Mucosa of descending colon (tissue), 3 donors: ENCODE results near the gene PEDS1. TPM values are rescaled to one million over a fixed set of nuclear protein-coding genes. Genes with fewer than 3 reads are reported as not detected.

Experiments used
- ATAC-seq: fragments of 200-7000 bp; cut with Tn5 transposase; one replicate; pipeline ENCODE4 v1.9.1; 2020; ENCODE audit warnings: mild to moderate bottlenecking, moderate library complexity
- DNase-seq, 3 donors: peaks; one replicate each; pipeline ENCODE4 v3.0.0-alpha.2; 2020
- H3K36me3 ChIP-seq: fragments of 200-600 bp; one replicate; pipeline ENCODE4 v1.8.0; 2021; ENCODE audit warnings: low read depth, mild to moderate bottlenecking
- H3K4me1 ChIP-seq: fragments of 200-600 bp; one replicate; pipeline ENCODE4 v1.8.0; 2021; ENCODE audit warnings: low read depth, mild to moderate bottlenecking
- H3K4me3 ChIP-seq: fragments of 200-600 bp; one replicate; pipeline ENCODE4 v1.8.0; 2021; ENCODE audit warnings: mild to moderate bottlenecking
- H3K9me3 ChIP-seq: fragments of 200-600 bp; one replicate; pipeline ENCODE4 v1.8.0; 2021; ENCODE audit warnings: mild to moderate bottlenecking
- CTCF ChIP-seq: fragments of 200-600 bp; IDR thresholded peaks from one replicate; pipeline ENCODE4 v1.8.0; 2022; ENCODE audit warnings: antibody characterized with exemption, mild to moderate bottlenecking
- intact Hi-C, 2 donors: fragments of 100-400 bp; cut with DNase I in 1 of 2; cut with micrococcal nuclease in 1 of 2; formaldehyde crosslinking; loops; one replicate each; pipeline versions ENCODE4 v1.11.0 to v1.11.1; 2022; cut with DNase I, micrococcal nuclease
- total RNA-seq, 3 donors: library from RNA; stranded (reverse); fragmentation: NEBNext Ultra II Directional in 2 of 3; extraction: Animal tissue kit (Norgen Biotek cat#: 25700) in 2 of 3; gene quantifications; one replicate each; pipeline versions ENCODE4 v1.2.1 to v1.2.4, GENCODE V29; 2021 to 2023
- donor health status: DM: no; HTN: no; CAD: no; lungs with moderate emphysema.
- donor health status: DM: no; HTN: no; CAD: no.
- donor health status: DM: no; HTN: yes; CAD: no.

The PEDS1 gene
- total RNA-seq, 3 donors from 2014 or later: 21.2 to 34.3 (median 23.3) TPM

GRCh38 chr20:50175938-50176933, 22.7 kb upstream of the PEDS1 start:
- no peak for TF ChIP-seq CTCF
- ATAC-seq: no peak
- Histone ChIP-seq H3K9me3 (no peaks in the 10 kb centered on the region), H3K36me3 (no peaks in the 10 kb centered on the region), H3K4me3 (no peak overlapping the region), H3K4me1 (peaks cover 7% of the 10 kb centered on the region)
- no peak for DNase-seq
- intact Hi-C loops: loop anchor here in 1 of 2 donors (5.0 kb wide), 1 partner anchor 199 kb away; no protein-coding TSS in a partner anchor

- no peak for DNase-seq
- no peak for ATAC-seq
- no peaks in the 10 kb centered on the region for H3K36me3 ChIP-seq
- no peak for TF ChIP-seq CTCF
- H3K4me1 ChIP-seq: peaks cover 7% of the 10 kb centered on the region
- no peak overlapping the region for H3K4me3 ChIP-seq
- intact Hi-C loops: no loop called here
- no peaks in the 10 kb centered on the region for H3K9me3 ChIP-seq
Observed at GRCh38 chr20:50174456-50174855, 20.9 kb upstream of the PEDS1 start.

- peaks cover 7% of the 10 kb centered on the region for H3K4me1 ChIP-seq
- ATAC-seq (peak; percentile 90), DNase-seq (peak; percentile 72 to 83 (median 82))
- no peaks in the 10 kb centered on the region for H3K9me3 ChIP-seq
- TF ChIP-seq CTCF: no peak
- no peaks in the 10 kb centered on the region for H3K36me3 ChIP-seq
- no peak overlapping the region for H3K4me3 ChIP-seq
- intact Hi-C loops: no loop called here
Observed at GRCh38 chr20:50172347-50173013, 19.0 kb upstream of the PEDS1 start.

GRCh38 chr20:50170549-50171220, 17.2 kb upstream of the PEDS1 start:
- ATAC-seq: no peak
- Histone ChIP-seq H3K9me3 (no peaks in the 10 kb centered on the region), H3K36me3 (no peaks in the 10 kb centered on the region), H3K4me1 (peaks cover 13% of the 10 kb centered on the region), H3K4me3 (no peak overlapping the region)
- intact Hi-C loops: no loop called here
- no peak for DNase-seq
- TF ChIP-seq CTCF: no peak

GRCh38 chr20:50169329-50169823, 15.9 kb upstream of the PEDS1 start:
- ATAC-seq (peak; percentile 56), DNase-seq (peak in 2 of 3 donors; percentile 88 to 96)
- peaks cover 16% of the 10 kb centered on the region for H3K4me1 ChIP-seq
- H3K36me3 ChIP-seq: no peaks in the 10 kb centered on the region
- intact Hi-C loops: loop anchor here in 1 of 2 donors (5.0 kb wide), 1 partner anchor 47 kb away; no protein-coding TSS in a partner anchor
- H3K9me3 ChIP-seq: no peaks in the 10 kb centered on the region
- H3K4me3 ChIP-seq: no peak overlapping the region
- TF ChIP-seq CTCF: peak; percentile 83
